Measurements from ENCODE around the gene BRD9. TPM values are rescaled to one million over a fixed set of nuclear protein-coding genes. Genes with fewer than 3 reads are reported as not detected.

The BRD9 gene
- total and polyA plus RNA-seq, 2 donors (not counting 3 experiments of a cell fraction or from before 2014, with no cell fraction given) = 17.6 to 67.6 TPM

GRCh38 chr5:931570-932145 is 39.1 kb upstream of the BRD9 start:
- no peaks in the 10 kb centered on the region for H3K9me1 ChIP-seq (replicated peaks; ENCODE audit: control insufficient read depth, extremely low read depth, insufficient read depth, low read length)
- no peak overlapping the region for H3K9ac ChIP-seq (replicated peaks; ENCODE audit: extremely low read depth, insufficient read depth, low read length)
- TF ChIP-seq GATA2 (IDR thresholded peaks at IDR 0.05; ENCODE audit: insufficient read depth, insufficient read length, low read depth, low read length) (no peak), POLR2A (IDR thresholded peaks at IDR 0.05; ENCODE audit: low read depth, low read length) (no peak), POLR2AphosphoS5 (IDR thresholded peaks at IDR 0.05; ENCODE audit: insufficient read depth, low read depth, low read length) (no peak), CTCF (IDR thresholded peaks at IDR 0.05; ENCODE audit: extremely low read depth in 1 of 2, insufficient read depth in 1 of 2, low read depth in 1 of 2, low read length in 2 of 2) (no peak), MYC (IDR thresholded peaks at IDR 0.05; ENCODE audit: low read depth, low read length) (no peak), JUN (IDR thresholded peaks at IDR 0.05; ENCODE audit: borderline replicate concordance, insufficient read depth, insufficient read length, low read depth) (no peak), MAX (IDR thresholded peaks at IDR 0.05; ENCODE audit: insufficient read depth, insufficient read length) (no peak), FOS (IDR thresholded peaks at IDR 0.05; ENCODE audit: borderline replicate concordance, insufficient read depth, low read length) (no peak), EZH2 (IDR thresholded peaks at IDR 0.05; ENCODE audit: borderline replicate concordance, low read depth, low read length, severe bottlenecking) (no peak)
- H3K4me2 ChIP-seq (ENCODE audit: insufficient read depth, low read length) = no peak overlapping the region
- dilution Hi-C loops (cut with MboI; ENCODE audit: extremely low pct_ligation_motif_present, low sequenced_read_pairs) = no loop called here
- no peaks in the 10 kb centered on the region for H3K9me3 ChIP-seq (replicated peaks; ENCODE audit: control insufficient read depth, insufficient read depth, low read length)
- H3K4me3 ChIP-seq (replicated peaks in 1 of 3; ENCODE audit: insufficient read depth in 1 of 3, low read depth in 1 of 3, low read length in 3 of 3) = no peak overlapping the region
- CTCF ChIA-PET = interaction anchor here (0.9 to 2.2 kb wide), 4 partner anchors 8 to 243 kb away, joined by 3 to 9 read pairs (median 5); no protein-coding TSS in a partner anchor
- intact Hi-C loops (cut with micrococcal nuclease) = no loop called here
- DNase-seq (ENCODE audit: low read depth, low spot score) = no peak
- peaks cover 0 to under 1% of the 10 kb centered on the region in 2 experiments for H3K27me3 ChIP-seq (ENCODE audit: control insufficient read depth in 2 of 2, insufficient read depth in 2 of 2, low read length in 2 of 2)
- H3K27ac ChIP-seq (ENCODE audit: insufficient read depth, low read depth, low read length) = no peak overlapping the region
- no peaks in the 10 kb centered on the region for H3K79me2 ChIP-seq (ENCODE audit: control insufficient read depth, insufficient read depth, low read length)
- BruUV-seq (replicated peaks) = no TSS peak
- FAIRE-seq = no peak
- H3K36me3 ChIP-seq (ENCODE audit: control insufficient read depth in 2 of 2, extremely low read depth in 1 of 2, insufficient read depth in 2 of 2, low read length in 2 of 2) = no peaks in the 10 kb centered on the region
- POLR2A ChIA-PET = no interaction called here
- H3K4me1 ChIP-seq (ENCODE audit: control insufficient read depth, extremely low read depth, insufficient read depth, low read length) = peaks cover 2% of the 10 kb centered on the region
- H4K20me1 ChIP-seq (replicated peaks; ENCODE audit: control insufficient read depth, extremely low read depth, insufficient read depth, low read length) = no peaks in the 10 kb centered on the region
- no peak overlapping the region for H2AFZ ChIP-seq (ENCODE audit: low read depth, low read length)

Data from endothelial cell of umbilical vein (primary cell).